T-helper 22 cell (primary cell): Measurements from ENCODE around the gene LCNL1.
A peak's percentile ranks its signal among the peaks of the same experiment; 100 is the strongest.

Source experiments
- DNase-seq: peaks from one replicate; pipeline ENCODE4 v3.0.0-alpha.2; 2020; ENCODE audit warnings: low read depth

LCNL1 gene

GRCh38 chr9:137011907-137012675, 29.3 kb downstream of the LCNL1 start:
- no peak for DNase-seq

DNA sequence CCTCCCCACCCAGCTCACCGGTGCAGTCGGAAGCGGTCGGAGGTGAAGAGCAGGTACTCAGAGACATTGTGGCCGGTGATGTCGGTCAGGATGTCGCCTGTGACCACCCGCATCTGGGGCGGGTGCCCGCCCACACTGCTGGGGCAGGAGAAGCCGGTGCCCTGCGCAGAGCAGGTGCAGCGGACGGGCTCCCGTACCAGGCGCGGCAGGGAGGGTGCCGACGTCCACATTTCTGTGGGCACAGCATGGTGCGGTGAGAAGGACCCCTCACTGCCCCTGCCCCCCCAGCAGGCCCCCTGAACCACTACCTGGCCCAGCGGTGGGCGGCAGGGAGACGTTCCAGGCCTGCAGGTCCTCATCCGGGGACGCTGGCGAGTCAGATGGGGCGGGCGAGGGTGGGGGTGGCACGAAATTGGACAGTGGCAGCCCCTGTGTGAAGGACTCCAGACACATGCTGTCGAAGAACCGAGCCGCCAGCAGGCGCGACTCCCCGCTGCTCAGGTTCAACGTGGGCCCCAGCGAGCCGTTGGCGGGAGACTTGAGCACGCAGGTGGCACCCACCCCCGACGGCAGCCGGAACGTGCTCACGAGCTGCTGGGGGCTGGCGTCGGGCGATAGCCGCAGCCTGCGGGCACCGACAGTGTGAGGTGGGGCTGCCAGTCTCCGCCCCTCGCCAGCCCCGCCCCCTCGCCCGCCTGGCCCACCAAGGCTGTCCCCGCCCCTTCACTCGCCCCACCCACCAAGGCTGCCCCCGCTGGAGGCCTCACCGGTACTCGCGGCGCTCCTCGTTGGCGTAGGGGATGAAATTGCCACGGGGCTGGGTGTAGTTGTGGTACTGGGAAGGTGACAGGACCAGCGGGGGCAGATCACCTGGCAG, 30.1 kb downstream of the LCNL1 start:
- no peak for DNase-seq

GRCh38 chr9:137013571-137013940, 30.8 kb downstream of the LCNL1 start:
- DNase-seq: no peak

GRCh38 chr9:137014166-137014565, 31.4 kb downstream of the LCNL1 start:
- no peak for DNase-seq

GRCh38 chr9:137014776-137015539, 32.2 kb downstream of the LCNL1 start:
- DNase-seq: no peak

GRCh38 chr9:137015540-137015930, 32.7 kb downstream of the LCNL1 start:
- no peak for DNase-seq

DNA sequence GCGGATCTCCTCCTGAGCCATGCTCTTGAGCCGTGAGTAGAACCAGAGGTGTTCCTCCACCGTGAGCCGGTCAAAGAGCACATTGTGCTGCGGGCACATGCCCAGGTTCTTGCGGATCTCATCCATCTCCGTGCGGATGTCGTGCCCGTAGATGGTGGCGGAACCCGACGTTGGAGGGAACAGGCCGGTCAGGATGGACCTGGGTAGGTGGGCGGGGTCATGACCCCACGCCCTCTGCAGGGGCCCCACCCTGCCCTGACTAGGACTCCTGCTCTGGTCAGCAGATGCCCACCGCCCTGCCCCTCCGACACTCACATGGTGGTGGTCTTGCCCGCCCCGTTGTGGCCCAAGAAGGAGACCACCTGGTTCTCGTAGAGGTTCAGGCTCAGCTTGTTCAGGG, 33.2 kb downstream of the LCNL1 start:
- DNase-seq: no peak

DNA sequence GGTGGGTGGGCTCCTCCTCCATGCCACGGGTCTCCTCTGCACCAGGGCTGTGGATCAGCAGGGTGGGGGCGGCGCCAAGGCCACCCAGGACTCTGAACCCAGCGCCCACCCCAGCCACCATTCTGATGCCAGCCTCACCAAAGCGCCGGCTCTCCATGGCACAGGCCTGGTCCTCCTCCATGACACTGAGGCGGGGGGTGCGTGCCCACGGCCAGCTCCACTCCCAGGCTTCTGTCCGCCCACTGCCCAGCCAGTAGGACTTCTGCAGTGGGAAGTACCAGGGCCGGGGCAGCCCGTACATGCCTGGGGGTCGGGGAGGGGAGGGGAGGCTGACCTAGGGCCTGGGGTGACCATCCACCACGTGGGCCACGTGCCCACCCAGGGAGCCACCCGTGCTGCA, 33.6 kb downstream of the LCNL1 start:
- no peak for DNase-seq

GRCh38 chr9:137017071-137017470, 34.3 kb downstream of the LCNL1 start:
- DNase-seq: no peak

DNA sequence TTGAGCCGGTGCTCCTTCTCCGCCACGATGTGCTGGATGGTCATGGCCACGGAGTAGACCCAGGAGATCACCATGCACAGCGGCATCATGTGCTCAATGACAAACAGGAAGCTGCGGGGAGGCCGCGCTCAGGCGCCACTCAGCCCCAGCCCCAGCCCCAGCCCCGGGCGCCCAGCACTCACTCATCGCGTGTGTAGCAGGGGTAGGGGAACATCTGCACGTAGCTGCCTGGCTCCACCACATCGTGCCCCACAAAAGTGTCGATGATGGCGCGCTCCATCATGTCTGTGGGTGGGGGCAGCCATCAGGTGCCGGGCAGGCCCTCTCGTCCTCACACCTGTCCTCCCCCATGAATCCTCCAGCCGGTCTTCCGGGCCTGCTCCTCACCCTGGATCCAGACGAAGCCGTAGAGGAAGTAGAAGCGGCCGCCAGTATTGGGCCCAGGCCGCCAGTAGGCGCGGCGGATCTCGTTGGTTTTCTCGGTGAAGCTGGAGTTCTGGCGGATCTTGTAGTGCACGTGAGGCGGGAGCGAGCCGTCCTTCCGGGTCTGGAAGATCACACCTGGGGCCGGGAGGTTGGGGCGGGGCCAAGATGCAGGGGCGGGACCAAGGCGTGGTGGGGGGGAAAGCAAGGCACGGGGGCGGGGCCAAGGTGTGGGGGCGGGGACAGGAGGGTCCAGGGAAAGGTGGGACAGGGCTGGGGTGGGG, 35.2 kb downstream of the LCNL1 start:
- no peak for DNase-seq

DNA sequence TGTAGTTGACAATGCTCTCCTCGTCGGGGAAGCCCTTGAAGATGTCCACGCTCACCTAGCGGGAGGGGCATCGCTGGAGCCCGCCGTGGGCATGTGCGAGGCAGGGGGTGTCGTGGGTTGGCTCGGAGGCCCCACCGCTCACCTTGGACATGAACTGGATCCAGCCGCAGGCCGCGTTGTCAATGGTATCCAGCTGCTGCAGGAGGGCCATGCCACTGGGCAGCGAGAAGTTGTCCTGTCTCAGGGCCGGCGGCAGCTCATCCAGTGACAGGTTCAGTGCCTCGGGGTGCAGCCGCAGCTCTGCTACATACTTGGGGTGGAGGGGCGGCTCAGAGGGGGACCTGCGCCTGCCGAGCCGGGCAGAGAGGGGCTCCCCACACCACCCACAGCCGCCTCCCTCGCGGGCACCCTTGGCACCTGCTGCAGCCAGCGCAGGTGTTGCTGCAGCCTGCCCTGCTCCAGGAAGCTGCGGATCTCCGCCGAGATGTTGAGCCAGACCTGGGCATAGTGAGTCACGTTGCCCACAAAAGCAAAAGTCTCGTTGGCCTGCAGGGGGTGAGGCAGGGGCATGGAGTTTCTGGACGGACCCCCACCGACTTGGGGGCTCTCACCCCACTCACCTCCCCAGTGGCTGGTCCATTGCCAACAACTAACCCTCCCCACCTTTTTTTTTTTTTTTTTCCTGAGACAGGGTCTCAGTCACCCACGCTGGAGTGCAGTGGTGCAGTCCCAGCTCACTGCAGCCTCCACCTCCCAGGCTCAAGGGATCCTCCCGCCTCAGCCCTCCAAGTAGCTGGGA, 36.2 kb downstream of the LCNL1 start:
- DNase-seq: no peak

GRCh38 chr9:137019891-137020683, 37.3 kb downstream of the LCNL1 start:
- no peak for DNase-seq

DNA sequence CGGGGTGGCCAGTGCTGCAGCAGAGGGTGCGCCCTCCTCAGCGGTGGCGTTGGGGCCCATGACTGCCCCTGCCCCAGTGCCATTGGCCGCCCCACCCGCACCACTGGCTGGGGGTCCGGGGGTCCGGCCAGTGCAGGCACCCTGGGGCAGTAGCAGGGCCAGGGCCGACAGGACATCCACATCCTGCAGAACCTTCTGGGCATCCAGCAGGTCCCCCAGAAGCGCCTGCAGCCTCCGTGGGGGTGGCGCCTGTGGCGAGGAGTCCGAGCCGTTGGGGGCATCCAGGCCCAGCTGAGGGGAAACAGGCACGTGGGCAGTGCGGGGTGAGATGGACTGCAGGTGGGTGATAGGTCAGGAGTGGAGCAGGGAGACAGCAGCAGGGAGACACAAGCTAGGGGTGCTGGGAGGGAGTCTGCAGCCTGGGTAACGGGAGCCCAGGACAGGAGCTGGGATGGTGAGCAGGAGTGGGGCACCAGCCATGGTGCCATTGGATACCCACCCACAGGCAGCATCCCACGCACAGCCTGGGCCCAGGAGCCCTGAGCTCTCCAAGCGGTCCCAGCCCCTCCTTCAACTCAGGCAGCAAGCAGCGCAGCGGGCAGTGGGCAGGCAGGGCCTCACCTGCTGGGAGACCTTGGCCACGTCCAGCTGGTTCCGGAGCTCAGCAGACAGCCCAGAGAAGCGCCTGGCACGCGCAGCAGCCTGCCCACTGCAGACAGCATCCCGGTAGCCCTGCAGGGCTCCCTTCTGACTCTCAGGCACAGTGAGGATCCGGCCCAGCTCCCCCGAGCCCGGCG, 38.2 kb downstream of the LCNL1 start:
- no peak for DNase-seq

DNA sequence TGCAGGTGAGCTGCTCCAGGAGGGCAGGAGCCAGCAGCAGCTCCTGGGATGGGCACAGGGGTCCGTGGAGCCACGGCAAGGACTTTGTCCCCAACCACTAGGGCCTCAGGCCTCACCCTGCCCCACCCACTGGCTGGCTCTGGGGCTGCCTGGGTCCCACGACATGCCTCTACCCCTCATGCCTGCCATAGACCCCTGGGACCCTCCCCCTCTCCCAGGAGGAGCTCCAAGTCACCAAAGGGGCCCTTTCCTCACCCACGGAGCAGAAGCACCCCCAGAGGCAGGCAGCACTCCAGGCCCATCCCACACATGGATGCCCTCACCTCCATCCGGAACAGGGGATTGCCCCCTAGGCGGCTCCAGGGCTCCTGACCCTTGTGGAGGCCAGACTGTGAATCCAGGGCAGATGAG, 38.8 kb downstream of the LCNL1 start:
- no peak for DNase-seq

DNA sequence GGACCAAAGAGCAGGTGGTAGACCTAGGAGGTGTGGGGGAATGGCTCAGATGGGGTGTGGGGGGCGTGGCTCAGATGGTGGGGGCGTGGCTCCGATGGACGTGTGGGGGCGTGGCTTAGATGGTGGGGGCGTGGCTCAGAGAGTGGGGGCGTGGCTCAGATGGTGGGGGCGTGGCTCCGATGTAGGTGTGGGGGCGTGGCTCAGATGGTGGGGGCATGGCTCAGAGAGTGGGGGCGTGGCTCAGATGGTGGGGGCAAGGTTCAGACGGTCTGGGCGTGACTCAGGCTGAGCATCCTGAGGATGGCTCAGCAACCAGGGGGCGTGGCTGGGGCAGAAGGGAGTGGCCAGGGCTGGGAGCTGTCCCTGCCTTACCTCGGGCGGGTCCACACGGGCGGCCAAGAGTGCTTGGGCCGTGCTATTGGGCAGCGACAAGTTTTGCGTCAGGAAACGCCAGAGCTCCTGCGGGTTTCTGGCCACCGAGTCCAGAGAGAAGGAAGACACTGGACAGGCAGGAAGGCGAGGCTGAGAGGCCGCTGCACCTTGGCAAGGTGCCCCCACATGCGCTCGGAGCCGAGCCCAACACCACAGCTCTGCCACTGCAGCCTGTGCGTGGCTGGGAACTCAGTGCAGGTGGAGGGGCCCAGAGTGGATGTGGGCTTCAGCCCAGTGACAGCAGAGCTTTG, 39.3 kb downstream of the LCNL1 start:
- DNase-seq: peak; percentile 70

DNA sequence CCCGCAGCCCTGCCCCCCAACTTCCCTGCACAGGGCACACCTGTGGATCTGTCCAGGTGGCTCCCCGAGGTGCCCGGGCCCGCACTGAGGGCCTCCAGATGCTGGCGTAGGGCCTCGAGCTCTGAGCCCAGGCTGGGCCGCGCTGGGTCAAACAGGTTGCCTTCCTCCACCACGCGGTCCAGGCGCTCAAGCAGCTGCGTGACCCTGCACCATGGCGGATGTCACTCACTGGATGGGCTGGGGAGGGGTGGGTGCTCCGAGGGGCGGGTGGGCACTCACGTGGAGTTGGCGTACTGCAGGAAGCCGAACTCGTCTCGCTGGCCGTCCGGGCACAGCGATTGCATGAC, 39.8 kb downstream of the LCNL1 start:
- no peak for DNase-seq

DNA sequence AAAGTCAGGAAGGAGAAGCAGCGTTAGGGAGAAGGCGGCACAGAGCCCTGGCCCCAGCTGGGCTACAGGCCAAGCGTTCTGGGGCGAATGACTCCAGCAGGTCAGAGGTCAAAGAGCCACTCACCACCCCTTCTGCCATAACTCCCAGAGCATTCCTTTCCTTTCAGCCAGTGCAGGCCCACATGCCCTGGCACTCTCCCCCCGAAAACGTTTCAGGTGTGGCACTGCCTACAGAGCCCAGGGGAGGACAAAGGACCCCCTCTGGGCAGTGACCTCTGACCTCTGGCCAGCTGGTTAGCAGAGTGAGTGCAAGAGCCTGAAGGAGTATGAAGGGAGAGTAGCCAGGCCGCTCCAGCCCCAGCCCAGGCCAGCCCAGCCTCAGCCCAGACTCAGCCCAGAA, 40.4 kb downstream of the LCNL1 start:
- DNase-seq: no peak

- no peak for DNase-seq
Measured at GRCh38 chr9:137023583-137023991, 40.8 kb downstream of the LCNL1 start.

GRCh38 chr9:137025517-137025966, 42.7 kb downstream of the LCNL1 start:
- DNase-seq: no peak
